Anterior cingulate cortex (tissue), 58 donors: ENCODE data around the gene CARNS1.
A peak's percentile ranks its signal among the peaks of the same experiment; 100 is the strongest.
"Not testable (repeated sequence)": the region's sequence is repeated elsewhere in the genome, so short reads cannot be mapped to it uniquely, and the experiment has no call there.

Experiments
- DNase-seq, 58 donors: peaks; one replicate each; lab custom pipeline; 2025; lab: John Stamatoyannopoulos, UW

CARNS1 gene

GRCh38 chr11:67422891-67423290 is 7.4 kb downstream of the CARNS1 start:
- no peak for DNase-seq

GRCh38 chr11:67423466-67423865 is 8.0 kb downstream of the CARNS1 start:
- no peak for DNase-seq

- DNase-seq: no peak
These were observed 8.6 kb downstream of the CARNS1 start for GRCh38 chr11:67423891-67424613.

- DNase-seq: not testable (repeated sequence)
These were observed 11.9 kb downstream of the CARNS1 start for GRCh38 chr11:67427364-67427859.

GRCh38 chr11:67428052-67429001 is 12.8 kb downstream of the CARNS1 start, which contains the start of gene RPS6KB2:
Gene RPS6KB2 (plus strand): TSS chr11:67428494. CDS start chr11:67428546, 52 bp downstream.
- DNase-seq: peak; percentile 80 to 100 (median 96)

GRCh38 chr11:67429038-67429668 is 13.7 kb downstream of the CARNS1 start:
- DNase-seq: no peak

- no peak for DNase-seq
These were observed 14.2 kb downstream of the CARNS1 start for GRCh38 chr11:67429722-67430121.

- DNase-seq: no peak
These were observed 16.1 kb downstream of the CARNS1 start for GRCh38 chr11:67431346-67432249.

- no peak for DNase-seq
These were observed 17.3 kb downstream of the CARNS1 start for GRCh38 chr11:67432655-67433349.

- DNase-seq: no peak
These were observed 18.3 kb downstream of the CARNS1 start for GRCh38 chr11:67433536-67434394.

- DNase-seq: no peak
These were observed 19.0 kb downstream of the CARNS1 start for GRCh38 chr11:67434395-67434881.

- no peak for DNase-seq
These were observed 19.7 kb downstream of the CARNS1 start for GRCh38 chr11:67435031-67435726.

- DNase-seq: no peak
These were observed 20.4 kb downstream of the CARNS1 start for GRCh38 chr11:67435727-67436458.

GRCh38 chr11:67436459-67437081 is 21.1 kb downstream of the CARNS1 start:
- DNase-seq: no peak

- DNase-seq: no peak
These were observed 21.8 kb downstream of the CARNS1 start, which contains the start of gene PTPRCAP for GRCh38 chr11:67437082-67437808. Gene PTPRCAP (minus strand): TSS chr11:67437682. CDS start chr11:67437619, 63 bp downstream.
